Gastrocnemius medialis (tissue), 4 donors: Measurements from ENCODE around the gene NEB. TPM values are rescaled to one million over a fixed set of nuclear protein-coding genes. Genes with fewer than 3 reads are reported as not detected.

ENCODE experiments used
- ATAC-seq, 2 donors: fragments of 150-250 bp; one replicate each; pipeline ENCODE4 v1.9.1; 2016
- DNase-seq, 2 donors: peaks; one replicate each; pipeline ENCODE4 v3.0.0-alpha.2; 2019
- H3K27ac ChIP-seq, 4 donors: fragments of 200-600 bp; sonication (generic); 1 replicate in 1 of 4; 2 replicates in 3 of 4; pipeline ENCODE4 v1.5.1; 2016 to 2018; ENCODE audit warnings: mild to moderate bottlenecking in 2 of 4, moderate library complexity in 1 of 4
- H3K27me3 ChIP-seq, 3 donors: fragments of 200-600 bp; sonication (generic) in 2 of 3; 1 replicate in 1 of 3; 2 replicates in 2 of 3; pipeline versions ENCODE4 v1.5.1 to v1.6.0; 2016 to 2019; ENCODE audit warnings: mild to moderate bottlenecking in 1 of 3, moderate library complexity in 1 of 3
- H3K36me3 ChIP-seq, 2 donors: fragments of 200-600 bp; sonication (generic) in 1 of 2; one replicate each; pipeline ENCODE4 v1.5.1; 2017 to 2018
- H3K4me1 ChIP-seq, 2 donors: fragments of 200-600 bp; sonication (generic) in 1 of 2; one replicate each; pipeline ENCODE4 v1.5.1; 2016 to 2017; ENCODE audit warnings: mild to moderate bottlenecking in 2 of 2
- H3K4me3 ChIP-seq, 4 donors: fragments of 200-600 bp; sonication (generic) in 3 of 4; 1 replicate in 1 of 4; 2 replicates in 3 of 4; pipeline ENCODE4 v1.5.1; 2016 to 2019; ENCODE audit warnings: mild to moderate bottlenecking in 2 of 4
- H3K9me3 ChIP-seq, 3 donors: fragments of 200-600 bp; sonication (generic) in 2 of 3; 1 replicate in 1 of 3; 2 replicates in 2 of 3; pipeline ENCODE4 v1.5.1; 2016 to 2019
- POLR2A ChIP-seq, 2 donors: fragments of 450-650 bp; IDR thresholded peaks; one replicate each; pipeline ENCODE4 v1.6.1; 2017; ENCODE audit warnings: antibody characterized with exemption in 2 of 2, mild to moderate bottlenecking in 2 of 2, moderate library complexity in 2 of 2
- in situ Hi-C, 4 donors: fragments of 200-750 bp; cut with MboI; loops; one replicate each; pipeline versions ENCODE4 v1.15.0 to v1.8.0; 2017; ENCODE audit warnings: low sequenced_read_pairs in 4 of 4
- intact Hi-C: fragments of 100-400 bp; cut with DNase I; formaldehyde crosslinking; loops from one replicate; pipeline ENCODE4 v1.15.1; 2023; ENCODE audit warnings: low total_unique reads
- total RNA-seq, 4 donors: library from RNA; depleted of rRNA; stranded (reverse); fragments of >200 nt; gene quantifications; one replicate each; pipeline versions ENCODE4 v1.1.0 to v1.2.3, GENCODE V29; 2016
- TF ChIP-seq, protein P1 (sequence below), 5 experiments: fragments of 450-650 bp in 3 of 5; fragments of 200-600 bp in 2 of 5; sonication (generic) in 2 of 5; IDR thresholded peaks in 4 of 5; conservative IDR thresholded peaks in 1 of 5; 1 replicate in 4 of 5; 2 replicates in 1 of 5; pipeline ENCODE4 v1.5.1; 2016 to 2019; ENCODE audit warnings: antibody characterized with exemption in 5 of 5, mild to moderate bottlenecking in 3 of 5, moderate library complexity in 3 of 5

Gene NEB
- total RNA-seq, 4 donors from 2014 or later = 6,824 to 7,704 (median 7,108) TPM

DNA sequence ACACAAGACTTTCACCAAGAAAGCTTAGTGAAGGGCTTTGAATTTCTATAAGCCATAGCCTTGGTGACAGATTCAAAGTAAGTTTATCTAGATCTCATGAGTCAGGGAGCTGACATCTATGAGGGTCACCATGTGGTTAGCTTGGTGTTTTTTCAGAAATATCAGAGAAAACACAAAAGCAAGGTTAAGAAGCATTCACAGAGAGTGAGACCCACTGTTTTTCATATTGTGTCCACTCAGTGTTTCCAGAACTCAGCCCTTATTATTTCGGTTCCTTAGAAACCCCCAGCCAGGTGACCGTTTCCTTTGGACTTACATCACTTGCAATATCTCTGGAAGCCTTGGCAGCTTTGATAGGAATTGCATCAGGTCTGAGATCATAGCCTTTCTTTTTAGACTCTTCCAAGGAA, 76.6 kb downstream of the NEB start:
- ATAC-seq = peak in 1 of 2 donors; percentile 26
- H3K27me3 ChIP-seq = no peaks in the 10 kb centered on the region
- peak overlapping the region; percentile 31 to 65 (median 44) for H3K27ac ChIP-seq
- peaks cover 9 to 98% of the 10 kb centered on the region in 2 donors for H3K36me3 ChIP-seq
- intact Hi-C loops (no loop called here), in situ Hi-C loops (no loop called here)
- peaks cover 18 to 28% of the 10 kb centered on the region in 2 donors for H3K4me1 ChIP-seq
- H3K9me3 ChIP-seq = no peaks in the 10 kb centered on the region
- H3K4me3 ChIP-seq = no peak overlapping the region
- TF ChIP-seq, protein P1, sequence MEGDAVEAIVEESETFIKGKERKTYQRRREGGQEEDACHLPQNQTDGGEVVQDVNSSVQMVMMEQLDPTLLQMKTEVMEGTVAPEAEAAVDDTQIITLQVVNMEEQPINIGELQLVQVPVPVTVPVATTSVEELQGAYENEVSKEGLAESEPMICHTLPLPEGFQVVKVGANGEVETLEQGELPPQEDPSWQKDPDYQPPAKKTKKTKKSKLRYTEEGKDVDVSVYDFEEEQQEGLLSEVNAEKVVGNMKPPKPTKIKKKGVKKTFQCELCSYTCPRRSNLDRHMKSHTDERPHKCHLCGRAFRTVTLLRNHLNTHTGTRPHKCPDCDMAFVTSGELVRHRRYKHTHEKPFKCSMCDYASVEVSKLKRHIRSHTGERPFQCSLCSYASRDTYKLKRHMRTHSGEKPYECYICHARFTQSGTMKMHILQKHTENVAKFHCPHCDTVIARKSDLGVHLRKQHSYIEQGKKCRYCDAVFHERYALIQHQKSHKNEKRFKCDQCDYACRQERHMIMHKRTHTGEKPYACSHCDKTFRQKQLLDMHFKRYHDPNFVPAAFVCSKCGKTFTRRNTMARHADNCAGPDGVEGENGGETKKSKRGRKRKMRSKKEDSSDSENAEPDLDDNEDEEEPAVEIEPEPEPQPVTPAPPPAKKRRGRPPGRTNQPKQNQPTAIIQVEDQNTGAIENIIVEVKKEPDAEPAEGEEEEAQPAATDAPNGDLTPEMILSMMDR (IDR thresholded peaks at IDR 0.05 in 4 of 5, conservative IDR thresholded peaks at IDR 0.05 in 1 of 5) = no peak
- no peak for TF ChIP-seq POLR2A (IDR thresholded peaks at IDR 0.05)
- no peak for DNase-seq

GRCh38 chr2:151655663-151656398, 78.4 kb downstream of the NEB start:
- peak; percentile 45 to 57 for ATAC-seq
- peaks cover 28% of the 10 kb centered on the region in 2 donors for H3K4me1 ChIP-seq
- H3K36me3 ChIP-seq = peaks cover 2 to 85% of the 10 kb centered on the region in 2 donors
- H3K4me3 ChIP-seq = no peak overlapping the region
- H3K9me3 ChIP-seq = no peaks in the 10 kb centered on the region
- TF ChIP-seq POLR2A (IDR thresholded peaks at IDR 0.05) = no peak
- TF ChIP-seq, protein P1 (IDR thresholded peaks at IDR 0.05 in 4 of 5, conservative IDR thresholded peaks at IDR 0.05 in 1 of 5) = no peak
- peak overlapping the region in 3 of 4 donors; percentile 24 to 51 (median 45) for H3K27ac ChIP-seq
- intact Hi-C loops = no loop called here
- no peaks in the 10 kb centered on the region for H3K27me3 ChIP-seq
- peak in 1 of 2 donors; percentile 40 for DNase-seq
- in situ Hi-C loops = no loop called here

- Histone ChIP-seq H3K9me3 (no peaks in the 10 kb centered on the region), H3K4me1 (peaks cover 28 to 31% of the 10 kb centered on the region in 2 donors), H3K27me3 (no peaks in the 10 kb centered on the region), H3K27ac (peak overlapping the region in 3 of 4 donors; percentile 24 to 51 (median 45)), H3K4me3 (no peak overlapping the region), H3K36me3 (peaks cover 0 to 82% of the 10 kb centered on the region in 2 donors)
- in situ Hi-C loops (no loop called here), intact Hi-C loops (no loop called here)
- TF ChIP-seq, protein P1 (IDR thresholded peaks at IDR 0.05 in 4 of 5, conservative IDR thresholded peaks at IDR 0.05 in 1 of 5) = no peak
- no peak for TF ChIP-seq POLR2A (IDR thresholded peaks at IDR 0.05)
- ATAC-seq = no peak
- no peak for DNase-seq
Observed at GRCh38 chr2:151654891-151655290, 79.4 kb downstream of the NEB start.

DNA sequence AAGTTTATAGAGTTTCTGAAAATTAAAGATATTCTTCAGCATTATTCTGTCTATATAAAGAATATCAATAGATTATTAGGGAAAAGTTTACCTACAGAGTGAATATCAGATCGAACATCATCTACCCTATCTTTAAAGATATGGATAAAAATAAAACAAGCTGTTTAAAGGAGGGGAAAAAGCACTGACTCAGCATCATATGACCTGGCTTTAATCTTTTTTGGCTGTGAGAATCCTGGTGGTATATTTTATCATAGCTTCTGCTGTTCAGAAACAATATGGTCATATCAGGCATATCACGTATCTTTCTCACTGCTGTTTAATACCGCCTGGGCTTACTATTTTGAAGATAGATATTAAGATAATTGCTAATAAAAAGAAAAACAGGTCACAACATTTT, 80.2 kb downstream of the NEB start:
- TF ChIP-seq POLR2A (IDR thresholded peaks at IDR 0.05) = no peak
- TF ChIP-seq, protein P1 (IDR thresholded peaks at IDR 0.05 in 4 of 5, conservative IDR thresholded peaks at IDR 0.05 in 1 of 5) = no peak
- peaks cover 0 to 81% of the 10 kb centered on the region in 2 donors for H3K36me3 ChIP-seq
- intact Hi-C loops = no loop called here
- peak overlapping the region in 3 of 4 donors; percentile 24 to 58 (median 45) for H3K27ac ChIP-seq
- no peaks in the 10 kb centered on the region for H3K27me3 ChIP-seq
- ATAC-seq = no peak
- DNase-seq = no peak
- H3K9me3 ChIP-seq = no peaks in the 10 kb centered on the region
- H3K4me3 ChIP-seq = no peak overlapping the region
- H3K4me1 ChIP-seq = peaks cover 33 to 37% of the 10 kb centered on the region in 2 donors
- in situ Hi-C loops = no loop called here
